CD4-positive, alpha-beta T cell treated with Interleukin-2 at 100 ng/mL for 4 hours (primary cell): ENCODE results near the gene SLC25A34.

ENCODE experiments used
- DNase-seq: peaks from one replicate; pipeline ENCODE4 v3.0.0-alpha.2; 2020; ENCODE audit warnings: low spot score

Gene SLC25A34

GRCh38 chr1:15775706-15776105 is 39.6 kb downstream of the SLC25A34 start:
- DNase-seq, result no peak

- DNase-seq, result no peak
Measured at GRCh38 chr1:15777909-15778707, 42.0 kb downstream of the SLC25A34 start.

GRCh38 chr1:15785683-15786082 is 49.6 kb downstream of the SLC25A34 start:
- DNase-seq, result no peak

GRCh38 chr1:15786581-15786980 is 50.5 kb downstream of the SLC25A34 start:
- no peak for DNase-seq

- no peak for DNase-seq
Measured at GRCh38 chr1:15788624-15789301, 52.7 kb downstream of the SLC25A34 start.
